Psoas muscle (tissue), 8 donors: Measurements from ENCODE around the gene TNFAIP3. TPM values are rescaled to one million over a fixed set of nuclear protein-coding genes. Genes with fewer than 3 reads are reported as not detected.

Experiments used
- ATAC-seq, 4 donors: fragments of 200-7000 bp; cut with Tn5 transposase; one replicate each; pipeline ENCODE4 v1.9.1; 2020; ENCODE audit warnings: moderate library complexity in 3 of 4, mild to moderate bottlenecking in 2 of 4
- DNase-seq, 2 donors: peaks; one replicate each; pipeline ENCODE4 v3.0.0-alpha.2; 2020
- H3K27ac ChIP-seq: fragments of 200-600 bp; one replicate; pipeline ENCODE4 v1.8.0; 2022
- H3K27me3 ChIP-seq, 3 donors: fragments of 200-600 bp in 1 of 3; one replicate each; pipeline versions ENCODE4 v1.6.1 to v1.8.0; 2013 to 2022; ENCODE audit warnings: low read length in 2 of 3, mild to moderate bottlenecking in 2 of 3, moderate library complexity in 1 of 3; ENCODE audit not compliant: insufficient read depth in 3 of 3
- H3K36me3 ChIP-seq, 2 donors: fragments of 200-600 bp in 1 of 2; one replicate each; pipeline versions ENCODE4 v1.6.1 to v1.8.0; 2013 to 2022; ENCODE audit warnings: low read depth in 1 of 2, mild to moderate bottlenecking in 1 of 2, moderate library complexity in 1 of 2; ENCODE audit not compliant: insufficient read depth in 1 of 2
- H3K4me1 ChIP-seq: fragments of 200-600 bp; one replicate; pipeline ENCODE4 v1.8.0; 2022
- H3K4me3 ChIP-seq: fragments of 200-600 bp; one replicate; pipeline ENCODE4 v1.8.0; 2022; ENCODE audit warnings: mild to moderate bottlenecking
- H3K9me3 ChIP-seq: fragments of 200-600 bp; one replicate; pipeline ENCODE4 v1.8.0; 2022
- whole genome bisulfite sequencing, 3 donors: extraction: QIAGEN DNeasy Blood & Tissue Kit; methylation state at CpG; one replicate each; pipeline versions ENCODE4 v1.1.6 to v1.1.7; 2013; 5-methylcytosine and 5-hydroxymethylcytosine counted together
- intact Hi-C, 2 donors: fragments of 100-400 bp; cut with DNase I; formaldehyde crosslinking; loops; one replicate each; pipeline versions ENCODE4 v1.11.0 to v1.14.2; 2022
- polyA plus RNA-seq, 3 donors: library from polyadenylated mRNA; stranded (reverse); fragments of 200-250 nt; gene quantifications; one replicate each; pipeline ENCODE4 v1.2.3, GENCODE V29; 2013
- total RNA-seq, 4 donors: library from RNA; stranded (reverse); fragmentation: NEBNext Ultra II Directional in 2 of 4; extraction: Animal tissue kit (Norgen Biotek cat#: 25700) in 2 of 4; gene quantifications; one replicate each; pipeline versions ENCODE4 v1.2.1 to v1.2.4, GENCODE V29; 2021 to 2023
- TF ChIP-seq, protein P1 (sequence below): fragments of 200-600 bp; IDR thresholded peaks from one replicate; pipeline ENCODE4 v1.8.0; 2022; ENCODE audit warnings: antibody characterized with exemption
- donor health status: healthy with polysubstance abuse.
- donor health status: DM: no; HTN: no; CAD: no; lungs with moderate emphysema.
- donor health status: Bipolar disorder and iron deficiency.
- donor health status: healthy.
- donor health status: DM: yes; HTN: yes; CAD: no.
- donor health status: DM: no; HTN: no; CAD: no.
- donor health status: DM: no; HTN: no; CAD: no.
- donor health status: DM: yes; HTN: yes; CAD: no.

The TNFAIP3 gene
- total and polyA plus RNA-seq, 7 donors: 2.0 to 12.8 (median 4.3) TPM

- Histone ChIP-seq H3K9me3 (no peaks in the 10 kb centered on the region), H3K4me3 (no peak overlapping the region), H3K27me3 (no peaks in the 10 kb centered on the region), H3K27ac (no peak overlapping the region), H3K36me3 (peaks cover 15 to 85% of the 10 kb centered on the region in 2 donors), H3K4me1 (no peaks in the 10 kb centered on the region)
- WGBS, 3 donors: 70 to 75% (median 74%) methylated on average over 7 of the region's 7 CpGs
- DNase-seq: no peak
- ATAC-seq: peak in 1 of 4 donors; percentile 38
- TF ChIP-seq, protein P1, sequence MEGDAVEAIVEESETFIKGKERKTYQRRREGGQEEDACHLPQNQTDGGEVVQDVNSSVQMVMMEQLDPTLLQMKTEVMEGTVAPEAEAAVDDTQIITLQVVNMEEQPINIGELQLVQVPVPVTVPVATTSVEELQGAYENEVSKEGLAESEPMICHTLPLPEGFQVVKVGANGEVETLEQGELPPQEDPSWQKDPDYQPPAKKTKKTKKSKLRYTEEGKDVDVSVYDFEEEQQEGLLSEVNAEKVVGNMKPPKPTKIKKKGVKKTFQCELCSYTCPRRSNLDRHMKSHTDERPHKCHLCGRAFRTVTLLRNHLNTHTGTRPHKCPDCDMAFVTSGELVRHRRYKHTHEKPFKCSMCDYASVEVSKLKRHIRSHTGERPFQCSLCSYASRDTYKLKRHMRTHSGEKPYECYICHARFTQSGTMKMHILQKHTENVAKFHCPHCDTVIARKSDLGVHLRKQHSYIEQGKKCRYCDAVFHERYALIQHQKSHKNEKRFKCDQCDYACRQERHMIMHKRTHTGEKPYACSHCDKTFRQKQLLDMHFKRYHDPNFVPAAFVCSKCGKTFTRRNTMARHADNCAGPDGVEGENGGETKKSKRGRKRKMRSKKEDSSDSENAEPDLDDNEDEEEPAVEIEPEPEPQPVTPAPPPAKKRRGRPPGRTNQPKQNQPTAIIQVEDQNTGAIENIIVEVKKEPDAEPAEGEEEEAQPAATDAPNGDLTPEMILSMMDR: no peak
- intact Hi-C loops: no loop called here
Observed at GRCh38 chr6:137879299-137879698, 12.2 kb downstream of the TNFAIP3 start.

DNA sequence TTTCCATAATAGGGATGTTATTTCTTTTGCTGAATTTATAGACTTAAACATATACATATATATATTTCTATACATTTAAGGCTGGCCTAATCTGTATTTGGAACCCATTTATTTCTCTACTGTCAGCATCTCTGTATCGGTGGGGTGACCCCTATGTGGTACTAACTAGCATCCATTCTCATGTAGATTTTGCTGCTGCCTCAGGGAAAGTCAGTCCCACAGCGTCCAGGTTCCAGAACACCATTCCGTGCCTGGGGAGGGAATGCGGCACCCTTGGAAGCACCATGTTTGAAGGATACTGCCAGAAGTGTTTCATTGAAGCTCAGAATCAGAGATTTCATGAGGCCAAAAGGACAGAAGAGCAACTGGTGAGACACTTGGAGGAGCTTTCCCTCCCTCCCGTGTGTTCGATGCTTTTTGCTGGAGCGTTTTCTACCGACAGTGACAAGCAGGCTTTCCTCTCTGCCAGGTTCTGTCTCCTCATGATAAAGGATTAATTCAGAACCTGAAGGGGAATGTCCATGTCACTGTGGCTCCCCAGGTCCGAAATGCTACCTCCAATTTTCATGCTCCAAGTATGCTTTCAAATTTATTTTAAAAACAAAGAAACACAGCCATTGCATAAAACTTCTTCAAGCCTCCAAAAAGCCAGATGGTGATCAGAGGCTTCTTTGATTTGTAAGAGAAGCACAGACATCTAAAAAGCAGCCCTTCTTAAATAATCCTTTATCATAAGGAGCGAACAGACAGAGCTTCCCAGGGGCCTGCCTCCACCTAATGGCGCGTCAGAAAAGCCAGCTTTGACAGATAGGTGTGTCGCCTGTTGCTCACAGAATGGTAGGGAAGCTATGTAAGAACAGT is 13.1 kb downstream of the TNFAIP3 start:
- ATAC-seq: no peak
- H3K4me3 ChIP-seq: no peak overlapping the region
- 85 to 88% (median 88%) methylated on average over 13 of the region's 13 CpGs for WGBS, 3 donors
- TF ChIP-seq, protein P1: no peak
- no peak overlapping the region for H3K27ac ChIP-seq
- H3K27me3 ChIP-seq: no peaks in the 10 kb centered on the region
- intact Hi-C loops: no loop called here
- DNase-seq: no peak
- H3K36me3 ChIP-seq: peaks cover 12 to 80% of the 10 kb centered on the region in 2 donors
- H3K9me3 ChIP-seq: no peaks in the 10 kb centered on the region
- no peaks in the 10 kb centered on the region for H3K4me1 ChIP-seq

DNA sequence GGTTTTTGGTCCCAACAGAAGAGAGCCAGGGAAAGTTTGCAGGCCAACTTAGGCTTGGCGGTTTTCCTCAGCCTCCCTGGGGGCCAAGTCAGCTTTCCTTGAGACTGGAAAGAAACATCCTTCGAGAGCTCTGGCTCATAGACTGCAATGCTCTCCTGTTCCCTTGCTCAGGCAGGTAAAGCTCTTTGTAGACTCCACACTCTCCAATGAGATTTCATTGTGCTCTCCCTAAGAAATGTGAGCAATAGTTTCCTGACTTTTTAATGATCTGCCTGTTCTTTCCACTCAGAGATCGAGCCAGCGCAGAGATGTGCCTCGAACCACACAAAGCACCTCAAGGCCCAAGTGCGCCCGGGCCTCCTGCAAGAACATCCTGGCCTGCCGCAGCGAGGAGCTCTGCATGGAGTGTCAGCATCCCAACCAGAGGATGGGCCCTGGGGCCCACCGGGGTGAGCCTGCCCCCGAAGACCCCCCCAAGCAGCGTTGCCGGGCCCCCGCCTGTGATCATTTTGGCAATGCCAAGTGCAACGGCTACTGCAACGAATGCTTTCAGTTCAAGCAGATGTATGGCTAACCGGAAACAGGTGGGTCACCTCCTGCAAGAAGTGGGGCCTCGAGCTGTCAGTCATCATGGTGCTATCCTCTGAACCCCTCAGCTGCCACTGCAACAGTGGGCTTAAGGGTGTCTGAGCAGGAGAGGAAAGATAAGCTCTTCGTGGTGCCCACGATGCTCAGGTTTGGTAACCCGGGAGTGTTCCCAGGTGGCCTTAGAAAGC is 13.9 kb downstream of the TNFAIP3 start:
- no peak for ATAC-seq
- intact Hi-C loops: no loop called here
- Histone ChIP-seq H3K4me3 (no peak overlapping the region), H3K9me3 (no peaks in the 10 kb centered on the region), H3K36me3 (peaks cover 10 to 71% of the 10 kb centered on the region in 2 donors), H3K27ac (no peak overlapping the region), H3K4me1 (no peaks in the 10 kb centered on the region), H3K27me3 (no peaks in the 10 kb centered on the region)
- WGBS, 3 donors: 84 to 90% (median 90%) methylated on average over 21 of the region's 21 CpGs
- no peak for DNase-seq
- TF ChIP-seq, protein P1: no peak

GRCh38 chr6:137881522-137881886 is 14.4 kb downstream of the TNFAIP3 start:
- Histone ChIP-seq H3K36me3 (peaks cover 10 to 66% of the 10 kb centered on the region in 2 donors), H3K27ac (no peak overlapping the region), H3K4me3 (no peak overlapping the region), H3K27me3 (no peaks in the 10 kb centered on the region), H3K9me3 (peaks cover 6% of the 10 kb centered on the region), H3K4me1 (no peaks in the 10 kb centered on the region)
- intact Hi-C loops: no loop called here
- DNase-seq (no peak), ATAC-seq (no peak)
- 84 to 94% (median 91%) methylated on average over 9 of the region's 9 CpGs for WGBS, 3 donors
- TF ChIP-seq, protein P1: no peak
